ENCODE results near the gene CIT. TPM values are rescaled to one million over a fixed set of nuclear protein-coding genes. Genes with fewer than 3 reads are reported as not detected.

CIT gene
- total and polyA plus RNA-seq, 2 donors (not counting 1 experiment from before 2014, with no cell fraction given), result 6.8 to 25.4 TPM

DNA sequence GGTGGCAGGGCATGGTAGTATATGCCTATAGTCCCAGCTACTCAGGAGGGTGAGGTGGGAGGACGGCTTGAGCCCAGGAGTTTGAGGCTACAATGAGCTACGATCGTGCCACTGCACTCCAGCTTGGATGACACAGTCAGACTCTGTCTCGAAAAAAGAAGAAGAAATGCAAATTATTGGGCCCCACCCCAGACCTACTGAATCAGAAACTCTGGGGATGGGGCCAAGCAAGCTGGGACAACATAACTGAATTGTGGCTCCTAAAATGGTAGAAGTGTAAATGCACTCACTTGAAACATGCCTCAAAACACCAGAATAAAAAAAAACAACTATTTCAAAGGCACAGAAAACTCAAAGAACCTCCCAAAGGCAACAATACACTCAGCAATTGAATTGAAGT, 37.0 kb downstream of the CIT start:
- Histone ChIP-seq H3K9me3 (ENCODE audit: control insufficient read depth, insufficient read depth, low read depth, low read length) (no peaks in the 10 kb centered on the region), H3K4me1 (ENCODE audit: control insufficient read depth, extremely low read depth, insufficient read depth, low read length) (no peaks in the 10 kb centered on the region), H3K4me3 (replicated peaks in 1 of 4; ENCODE audit: control extremely low read depth in 1 of 4, insufficient read depth in 1 of 4, low read depth in 3 of 4, low read length in 4 of 4) (no peak overlapping the region), H2AFZ (ENCODE audit: low read length) (no peak overlapping the region), H3K27ac (ENCODE audit: insufficient read depth, low read length) (no peak overlapping the region), H3K36me3 (ENCODE audit: control insufficient read depth, insufficient read depth, low read length) (peaks cover 1% of the 10 kb centered on the region), H3K79me2 (ENCODE audit: control insufficient read depth, insufficient read depth, low read length) (peaks cover 16% of the 10 kb centered on the region), H3K9ac (ENCODE audit: insufficient read depth, low read length) (no peak overlapping the region), H3K27me3 (ENCODE audit: control insufficient read depth, insufficient read depth, low read length) (no peaks in the 10 kb centered on the region), H4K20me1 (ENCODE audit: control insufficient read depth, extremely low read depth, insufficient read depth, low read length) (no peaks in the 10 kb centered on the region), H3K4me2 (ENCODE audit: extremely low read depth, insufficient read depth, low read length) (no peak overlapping the region)
- no peak for DNase-seq (ENCODE audit: low read depth in 2 of 2)
- TF ChIP-seq, protein P1, sequence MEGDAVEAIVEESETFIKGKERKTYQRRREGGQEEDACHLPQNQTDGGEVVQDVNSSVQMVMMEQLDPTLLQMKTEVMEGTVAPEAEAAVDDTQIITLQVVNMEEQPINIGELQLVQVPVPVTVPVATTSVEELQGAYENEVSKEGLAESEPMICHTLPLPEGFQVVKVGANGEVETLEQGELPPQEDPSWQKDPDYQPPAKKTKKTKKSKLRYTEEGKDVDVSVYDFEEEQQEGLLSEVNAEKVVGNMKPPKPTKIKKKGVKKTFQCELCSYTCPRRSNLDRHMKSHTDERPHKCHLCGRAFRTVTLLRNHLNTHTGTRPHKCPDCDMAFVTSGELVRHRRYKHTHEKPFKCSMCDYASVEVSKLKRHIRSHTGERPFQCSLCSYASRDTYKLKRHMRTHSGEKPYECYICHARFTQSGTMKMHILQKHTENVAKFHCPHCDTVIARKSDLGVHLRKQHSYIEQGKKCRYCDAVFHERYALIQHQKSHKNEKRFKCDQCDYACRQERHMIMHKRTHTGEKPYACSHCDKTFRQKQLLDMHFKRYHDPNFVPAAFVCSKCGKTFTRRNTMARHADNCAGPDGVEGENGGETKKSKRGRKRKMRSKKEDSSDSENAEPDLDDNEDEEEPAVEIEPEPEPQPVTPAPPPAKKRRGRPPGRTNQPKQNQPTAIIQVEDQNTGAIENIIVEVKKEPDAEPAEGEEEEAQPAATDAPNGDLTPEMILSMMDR (conservative IDR thresholded peaks at IDR 0.05 in 1 of 2, IDR thresholded peaks at IDR 0.05 in 1 of 2; ENCODE audit: low read depth in 1 of 2, low read length in 2 of 2), result no peak
- no peak for TF ChIP-seq EZH2 (IDR thresholded peaks at IDR 0.05; ENCODE audit: low read length, missing control alignments)

DNA sequence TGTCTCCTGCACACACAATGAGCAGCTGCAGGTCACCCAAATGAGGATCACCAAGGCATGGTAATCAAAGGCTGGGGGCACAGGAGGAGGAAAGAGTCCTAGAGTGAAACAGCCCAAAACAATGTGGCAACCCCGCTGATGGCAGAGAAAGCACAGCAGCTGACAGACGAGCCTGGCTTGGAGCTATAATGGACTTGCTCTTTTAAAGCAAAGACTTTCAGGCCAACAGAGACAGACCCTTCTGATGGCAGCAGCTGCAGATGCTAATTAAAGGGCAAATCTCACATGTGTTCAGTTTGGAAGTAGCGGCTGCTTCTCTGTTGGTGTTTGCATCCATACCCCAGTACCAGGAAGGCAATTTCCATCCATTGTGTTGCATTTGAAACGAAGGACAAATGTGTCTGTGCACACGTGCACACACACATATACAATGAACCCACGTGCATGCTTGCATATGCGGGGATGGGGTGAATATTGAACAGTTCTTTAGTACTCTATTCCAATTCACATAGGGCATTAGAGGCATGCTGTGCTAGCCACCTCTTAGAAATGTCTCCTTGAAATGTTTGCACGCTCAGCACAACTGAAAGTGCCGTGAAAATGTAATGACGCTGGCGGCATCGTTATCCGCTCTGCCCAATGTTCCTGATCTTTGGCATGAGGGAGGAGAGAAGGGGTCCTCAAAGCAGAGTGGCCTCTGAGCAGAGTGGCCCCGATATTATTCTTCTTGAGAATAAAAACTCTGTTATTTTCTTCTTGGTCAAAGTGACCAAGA, 38.1 kb downstream of the CIT start:
- Histone ChIP-seq H2AFZ (ENCODE audit: low read length) (no peak overlapping the region), H3K4me1 (ENCODE audit: control insufficient read depth, extremely low read depth, insufficient read depth, low read length) (no peaks in the 10 kb centered on the region), H3K9me3 (ENCODE audit: control insufficient read depth, insufficient read depth, low read depth, low read length) (no peaks in the 10 kb centered on the region), H3K27me3 (ENCODE audit: control insufficient read depth, insufficient read depth, low read length) (no peaks in the 10 kb centered on the region), H4K20me1 (ENCODE audit: control insufficient read depth, extremely low read depth, insufficient read depth, low read length) (no peaks in the 10 kb centered on the region), H3K36me3 (ENCODE audit: control insufficient read depth, insufficient read depth, low read length) (peaks cover 1% of the 10 kb centered on the region), H3K27ac (ENCODE audit: insufficient read depth, low read length) (no peak overlapping the region), H3K4me2 (ENCODE audit: extremely low read depth, insufficient read depth, low read length) (no peak overlapping the region), H3K9ac (ENCODE audit: insufficient read depth, low read length) (no peak overlapping the region), H3K79me2 (ENCODE audit: control insufficient read depth, insufficient read depth, low read length) (peaks cover 16% of the 10 kb centered on the region), H3K4me3 (replicated peaks in 1 of 4; ENCODE audit: control extremely low read depth in 1 of 4, insufficient read depth in 1 of 4, low read depth in 3 of 4, low read length in 4 of 4) (no peak overlapping the region)
- TF ChIP-seq, protein P1 (conservative IDR thresholded peaks at IDR 0.05 in 1 of 2, IDR thresholded peaks at IDR 0.05 in 1 of 2; ENCODE audit: low read depth in 1 of 2, low read length in 2 of 2), result no peak
- TF ChIP-seq EZH2 (IDR thresholded peaks at IDR 0.05; ENCODE audit: low read length, missing control alignments), result no peak
- DNase-seq (ENCODE audit: low read depth in 2 of 2), result no peak

DNA sequence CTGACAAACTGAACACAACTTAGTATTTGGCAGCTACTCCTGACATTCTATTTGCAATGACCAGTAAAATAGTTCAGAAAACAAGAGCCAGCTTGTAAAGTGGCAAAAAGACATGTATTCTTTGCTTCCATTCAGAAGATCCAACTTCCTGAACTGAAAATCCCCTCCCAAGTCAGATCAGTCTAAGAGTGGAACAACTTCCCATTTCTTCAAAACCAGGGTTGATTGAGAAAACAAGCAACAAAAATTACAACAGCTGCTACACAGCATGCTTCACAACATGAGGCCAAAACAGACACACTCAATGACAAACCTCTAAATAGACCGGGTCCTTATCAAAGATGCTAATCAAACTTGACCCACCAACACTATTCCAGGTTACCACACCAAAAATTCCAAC, 40.3 kb downstream of the CIT start:
- Histone ChIP-seq H3K9ac (ENCODE audit: insufficient read depth, low read length) (no peak overlapping the region), H3K4me2 (ENCODE audit: extremely low read depth, insufficient read depth, low read length) (no peak overlapping the region), H3K4me1 (ENCODE audit: control insufficient read depth, extremely low read depth, insufficient read depth, low read length) (no peaks in the 10 kb centered on the region), H3K79me2 (ENCODE audit: control insufficient read depth, insufficient read depth, low read length) (peaks cover 16% of the 10 kb centered on the region), H4K20me1 (ENCODE audit: control insufficient read depth, extremely low read depth, insufficient read depth, low read length) (no peaks in the 10 kb centered on the region), H3K27ac (ENCODE audit: insufficient read depth, low read length) (no peak overlapping the region), H2AFZ (ENCODE audit: low read length) (no peak overlapping the region), H3K27me3 (ENCODE audit: control insufficient read depth, insufficient read depth, low read length) (no peaks in the 10 kb centered on the region), H3K36me3 (ENCODE audit: control insufficient read depth, insufficient read depth, low read length) (peaks cover 1% of the 10 kb centered on the region), H3K4me3 (replicated peaks in 1 of 4; ENCODE audit: control extremely low read depth in 1 of 4, insufficient read depth in 1 of 4, low read depth in 3 of 4, low read length in 4 of 4) (no peak overlapping the region), H3K9me3 (ENCODE audit: control insufficient read depth, insufficient read depth, low read depth, low read length) (no peaks in the 10 kb centered on the region)
- TF ChIP-seq EZH2 (IDR thresholded peaks at IDR 0.05; ENCODE audit: low read length, missing control alignments), result no peak
- TF ChIP-seq, protein P1 (conservative IDR thresholded peaks at IDR 0.05 in 1 of 2, IDR thresholded peaks at IDR 0.05 in 1 of 2; ENCODE audit: low read depth in 1 of 2, low read length in 2 of 2), result no peak
- no peak for DNase-seq (ENCODE audit: low read depth in 2 of 2)

Measured in fibroblast of lung (primary cell).